Stimulated activated CD4-positive, alpha-beta T cell treated with anti-CD3 and anti-CD28 coated beads, Interleukin-1b, Interleukin-23, amount 100 ng/mL, for 24 hours (primary cell): ENCODE results near the gene SMAD5.

ENCODE experiments used
- DNase-seq, 4 experiments: peaks; one replicate each; pipeline ENCODE4 v3.0.0-alpha.2; 2020; ENCODE audit warnings: low read depth in 4 of 4, low spot score in 1 of 4

The SMAD5 gene

DNA sequence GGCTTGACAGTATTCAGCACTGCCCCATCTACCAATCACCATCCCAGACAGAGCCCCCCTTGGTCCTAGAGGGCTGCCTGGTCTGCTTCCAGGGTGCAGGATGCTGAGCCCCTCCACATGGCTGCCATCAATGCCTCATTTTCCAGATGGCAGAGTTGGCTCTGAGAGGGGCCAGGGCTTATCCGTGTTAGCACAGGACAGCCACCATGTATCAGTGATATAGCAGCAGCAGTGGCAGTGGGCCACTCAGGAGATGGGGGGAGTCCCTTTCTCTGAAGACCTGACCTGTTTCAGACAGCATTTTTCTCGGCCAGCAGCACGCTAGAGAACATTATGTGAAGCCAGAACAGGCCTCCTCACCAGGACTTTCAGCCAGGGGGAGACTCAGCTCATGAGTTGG is 61.9 kb downstream of the SMAD5 start:
- no peak for DNase-seq

DNA sequence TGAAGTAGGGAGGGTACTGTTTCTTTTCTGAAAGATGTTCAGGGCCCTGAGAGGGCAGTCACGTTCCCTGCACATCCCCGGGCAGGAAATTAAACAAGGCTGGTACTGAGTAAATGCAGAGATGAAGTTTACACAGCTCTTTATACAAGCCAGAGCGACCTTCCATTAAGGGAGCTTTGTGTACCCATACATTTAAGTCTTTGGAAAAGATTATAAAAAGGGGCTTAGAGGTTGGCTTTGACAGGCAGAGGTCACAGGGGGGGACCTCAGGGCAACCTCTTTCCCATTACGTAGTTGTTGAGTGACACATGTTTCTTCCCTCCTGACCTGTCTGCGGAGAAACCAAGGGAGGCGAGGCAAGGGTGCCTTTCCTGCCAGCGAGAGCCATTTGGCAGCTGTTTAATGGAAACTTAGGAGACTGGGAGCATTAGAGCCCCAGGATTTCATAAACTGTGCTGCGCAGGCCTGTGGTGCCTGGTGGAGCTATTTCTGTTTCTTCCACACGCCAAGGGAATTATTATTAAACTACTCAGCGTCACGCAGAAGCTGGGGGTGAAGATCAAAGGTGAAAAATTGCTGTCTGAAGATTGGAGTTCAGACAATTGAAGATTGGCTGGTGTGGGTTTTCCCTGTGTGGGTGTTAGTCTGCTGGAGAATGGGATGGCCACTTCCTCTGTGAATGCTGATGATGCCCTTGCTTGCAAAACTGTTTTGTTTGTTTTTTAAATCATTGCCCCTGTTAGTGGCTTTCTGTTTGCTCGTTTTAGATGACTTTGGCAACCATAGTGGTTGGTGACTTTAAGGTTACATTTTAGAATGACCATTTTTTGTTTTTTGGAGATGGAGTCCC is 63.6 kb downstream of the SMAD5 start:
- no peak for DNase-seq

DNA sequence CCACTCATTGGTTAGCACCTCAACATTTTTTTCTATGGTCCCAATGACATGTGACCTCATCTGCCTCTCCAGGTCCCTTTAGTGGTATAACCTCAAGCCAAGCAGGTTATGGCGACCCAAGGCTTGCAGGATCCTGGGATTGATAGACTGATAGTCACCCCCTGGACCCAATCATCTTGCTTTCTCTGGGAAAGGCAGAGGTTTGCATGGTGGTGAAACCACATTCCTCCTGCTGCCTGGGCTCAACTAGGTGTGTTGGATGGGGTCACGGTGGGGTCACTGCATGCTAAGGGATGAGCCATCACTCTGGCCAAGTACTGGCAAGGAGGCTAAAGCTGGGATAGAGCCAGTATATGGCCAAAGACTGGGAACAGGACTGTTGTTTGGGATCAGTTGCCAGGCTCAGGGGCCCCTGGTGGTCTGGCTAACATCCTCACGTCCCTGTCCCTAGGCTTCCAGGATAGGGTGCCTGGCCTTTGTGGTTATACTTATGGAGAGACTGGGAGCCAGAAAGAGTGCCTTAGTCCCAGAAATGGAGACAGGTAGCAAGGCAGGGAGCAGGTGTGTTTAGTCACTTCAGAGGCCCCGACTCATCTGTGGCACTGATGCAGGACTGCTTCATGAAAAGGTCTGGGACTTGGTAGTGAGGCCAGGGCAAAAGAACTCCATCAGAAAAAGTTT is 65.0 kb downstream of the SMAD5 start:
- no peak for DNase-seq

DNA sequence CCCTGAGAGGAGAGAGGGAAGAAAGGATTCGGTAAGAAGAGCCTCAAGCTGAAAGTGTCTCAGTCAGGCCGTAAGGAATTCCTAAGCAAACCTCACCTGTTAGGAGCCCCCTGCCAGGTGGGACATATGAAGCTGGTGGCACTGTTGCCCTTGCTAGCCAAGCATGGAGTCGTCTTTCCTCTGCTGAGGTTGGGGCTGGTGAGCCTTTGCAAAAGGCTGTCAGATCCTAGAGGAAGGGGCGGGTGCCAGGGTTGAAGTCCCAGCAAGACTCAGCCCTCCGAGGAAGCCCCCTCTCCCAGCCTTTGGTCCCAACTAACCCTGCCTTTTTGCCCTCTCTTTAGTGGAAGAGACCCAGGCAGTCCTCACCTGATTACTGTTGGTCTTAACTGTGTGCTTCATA is 65.8 kb downstream of the SMAD5 start:
- no peak for DNase-seq

DNA sequence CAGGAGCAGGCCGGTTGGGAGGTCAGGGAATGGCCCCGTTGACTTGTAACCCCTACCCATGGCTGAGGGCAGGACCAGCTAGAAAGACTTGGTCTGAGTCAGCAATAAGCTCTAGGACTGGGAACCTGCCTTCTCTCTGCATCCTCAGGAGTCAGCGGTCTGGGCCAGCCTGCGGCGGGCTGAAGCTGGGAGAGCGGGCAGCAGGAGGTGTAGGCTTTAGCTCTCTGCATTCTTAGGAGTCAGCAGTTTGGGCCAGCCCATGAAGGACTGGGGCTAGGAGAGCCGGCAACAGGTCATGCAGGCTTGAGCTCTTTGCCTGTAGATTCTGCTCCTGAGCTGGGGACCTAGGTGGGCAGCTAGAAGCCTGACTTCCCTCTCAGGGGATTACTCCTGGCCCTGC is 66.8 kb downstream of the SMAD5 start:
- no peak for DNase-seq

DNA sequence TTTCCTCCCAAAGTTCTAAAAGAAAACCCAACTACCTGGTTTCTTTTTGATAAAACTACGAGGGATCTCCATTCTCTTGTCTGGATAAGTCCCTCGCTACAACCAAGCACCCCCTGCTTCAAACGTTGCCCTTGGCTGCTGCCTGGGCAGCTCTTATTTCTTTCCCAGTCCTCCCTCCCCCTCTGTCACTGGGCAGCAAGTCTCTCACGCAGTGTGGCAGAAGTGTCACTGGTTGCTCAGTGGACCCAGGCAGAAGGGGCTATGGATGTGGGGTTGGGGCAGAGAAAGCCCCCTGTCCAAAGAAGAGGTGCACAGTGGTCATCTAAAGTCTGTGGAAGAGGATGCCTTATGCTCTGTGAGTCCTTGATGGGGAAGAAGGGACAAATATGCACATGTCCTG is 67.5 kb downstream of the SMAD5 start:
- DNase-seq: no peak

DNA sequence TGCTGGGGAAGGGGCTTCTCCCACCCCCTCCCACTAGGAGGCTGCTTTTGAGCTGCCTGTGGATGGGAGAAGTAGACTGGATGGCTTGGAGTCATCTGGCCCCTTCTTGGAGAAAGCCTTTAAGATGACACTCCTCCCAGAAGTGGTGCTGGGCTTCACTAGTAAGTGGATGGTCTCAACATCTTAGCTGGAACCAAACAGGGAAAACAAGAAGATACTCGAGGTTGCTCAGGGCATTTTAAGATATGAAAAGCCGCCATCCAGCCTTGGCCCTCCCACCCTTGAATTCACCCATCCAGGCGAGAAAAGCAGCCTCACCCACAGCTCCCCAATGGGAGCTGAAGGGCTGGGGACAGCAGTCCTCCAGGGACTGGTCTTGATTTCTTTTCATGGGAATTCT is 68.1 kb downstream of the SMAD5 start:
- DNase-seq: no peak

DNA sequence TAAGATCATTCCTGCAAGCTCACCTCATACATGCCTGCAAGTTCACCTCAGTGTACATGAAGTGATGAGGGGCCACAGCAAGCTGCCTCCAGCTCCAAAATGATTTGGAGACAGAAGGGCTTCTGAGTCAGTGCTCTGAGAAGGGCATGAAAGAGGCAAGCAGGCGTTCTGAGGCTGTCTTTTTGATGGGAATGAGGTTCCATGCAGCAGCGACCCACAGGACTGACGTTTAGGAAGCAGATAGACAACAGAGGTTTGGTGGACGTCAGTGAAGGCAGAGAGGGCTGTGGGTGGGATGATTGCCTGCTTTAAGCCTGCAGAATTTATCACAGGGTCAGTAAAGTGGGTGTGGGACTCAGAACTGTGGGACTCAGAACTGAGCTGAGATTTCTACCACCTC is 69.2 kb downstream of the SMAD5 start:
- no peak for DNase-seq

DNA sequence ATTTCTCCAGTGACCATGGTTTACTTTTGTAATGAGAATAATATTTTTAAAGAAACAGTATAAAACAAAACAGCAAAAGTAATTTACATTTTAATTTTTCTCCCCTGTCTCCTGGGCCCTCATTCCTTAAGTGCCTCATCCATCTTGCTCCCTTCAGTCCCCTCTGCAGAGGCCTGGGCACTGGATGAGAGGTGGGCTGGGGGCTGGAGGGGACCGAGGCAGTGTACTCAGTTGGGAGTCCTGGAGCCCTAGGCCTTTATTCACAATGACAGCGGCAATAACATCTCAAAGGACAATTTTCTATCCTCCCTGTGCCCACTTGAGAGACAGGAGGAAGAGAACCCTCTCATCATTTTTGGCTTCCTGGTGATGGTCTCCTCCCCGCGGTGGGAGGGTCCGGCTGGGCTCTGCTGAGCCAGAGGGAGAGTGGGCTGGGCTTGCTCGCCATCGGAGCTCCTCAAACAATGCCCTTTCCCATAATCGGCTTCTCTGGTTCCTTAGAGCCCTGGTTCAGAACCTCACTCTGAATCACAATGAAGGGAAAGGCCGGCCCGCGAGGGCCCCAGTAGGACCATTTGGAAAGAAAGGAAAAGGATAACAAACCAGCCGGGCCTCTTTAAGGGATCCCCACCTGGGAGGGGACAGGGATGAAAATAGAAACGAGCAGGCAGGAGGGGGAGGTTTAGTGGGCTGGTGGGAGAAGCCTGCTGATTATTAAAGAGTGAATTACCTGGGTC is 70.0 kb downstream of the SMAD5 start:
- no peak for DNase-seq

DNA sequence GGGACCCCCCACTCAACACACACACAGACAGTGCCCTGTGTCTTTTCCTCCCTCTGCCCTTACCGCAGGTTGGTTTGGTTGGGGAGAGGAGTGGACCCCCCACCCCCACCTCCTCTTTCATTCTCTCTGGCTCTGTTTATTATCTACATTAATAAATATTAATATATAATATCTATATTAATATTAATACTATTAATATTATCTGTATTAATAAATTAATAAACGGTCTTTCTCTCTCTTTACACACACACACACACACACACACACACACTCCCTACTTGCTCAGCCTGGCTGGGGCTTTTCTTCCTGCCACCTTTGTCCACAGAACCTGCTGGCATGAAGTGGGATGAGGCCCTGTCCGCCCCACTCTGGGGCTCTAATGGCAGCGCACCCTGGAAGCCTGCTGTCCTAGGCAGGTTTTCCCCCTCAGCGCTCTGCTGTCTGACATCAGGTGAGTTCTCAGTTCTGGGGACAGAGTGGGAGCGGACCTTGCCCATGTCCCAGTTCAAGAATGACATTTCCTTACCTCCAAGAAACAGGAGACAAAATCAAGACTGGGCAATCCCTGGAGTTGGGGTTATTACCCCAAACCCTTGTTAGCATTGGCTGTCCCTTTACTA is 70.8 kb downstream of the SMAD5 start:
- no peak for DNase-seq

DNA sequence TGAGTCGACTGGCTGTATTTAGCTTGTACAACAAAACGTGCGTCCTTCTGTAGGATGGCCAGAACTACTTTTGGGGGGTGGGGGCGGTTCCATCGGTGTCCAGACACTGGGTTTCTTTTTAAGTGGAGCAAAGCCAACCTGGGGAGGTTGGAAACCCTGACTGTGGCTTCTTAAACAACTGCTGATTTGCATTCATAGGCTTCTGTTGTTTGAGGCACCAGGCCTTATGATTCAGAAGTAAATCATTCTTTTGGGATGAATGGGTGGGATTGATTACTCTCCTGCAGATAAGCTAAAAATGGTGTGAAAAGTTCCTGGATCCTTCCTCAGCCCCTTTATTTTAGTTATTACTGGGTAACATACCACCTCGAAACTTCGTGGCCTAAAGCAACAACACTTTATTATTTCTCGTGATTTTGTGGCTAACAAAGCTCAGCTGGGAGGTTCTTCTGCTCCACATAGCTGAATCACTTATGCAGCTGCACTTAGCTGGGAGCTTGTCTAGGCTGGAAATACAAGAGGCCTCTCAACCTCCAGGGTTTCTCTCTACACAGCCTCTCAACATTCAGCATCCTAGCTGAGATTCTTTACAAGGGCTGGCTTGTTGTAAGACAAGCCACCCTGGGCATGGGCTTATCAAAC is 72.5 kb downstream of the SMAD5 start:
- no peak for DNase-seq

DNA sequence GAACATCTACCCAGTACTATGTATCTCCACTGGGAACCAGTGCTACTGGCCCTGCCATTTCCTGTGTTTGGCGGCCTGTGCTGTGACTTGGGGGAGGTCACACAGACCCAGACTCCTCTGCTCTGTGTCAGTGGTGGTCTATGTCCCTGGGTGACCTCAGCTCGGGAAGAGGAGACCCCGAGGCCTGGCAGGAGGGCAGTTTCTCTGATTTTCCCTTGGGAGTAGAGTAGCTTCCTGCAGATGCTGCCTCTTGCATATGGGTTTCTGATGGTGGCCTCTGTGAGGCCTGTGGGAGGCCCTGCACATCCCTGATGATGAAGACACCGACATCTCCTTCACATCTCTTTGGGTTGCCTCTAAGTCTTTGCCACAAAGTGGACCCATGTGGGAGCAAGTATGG is 73.3 kb downstream of the SMAD5 start:
- DNase-seq: no peak

DNA sequence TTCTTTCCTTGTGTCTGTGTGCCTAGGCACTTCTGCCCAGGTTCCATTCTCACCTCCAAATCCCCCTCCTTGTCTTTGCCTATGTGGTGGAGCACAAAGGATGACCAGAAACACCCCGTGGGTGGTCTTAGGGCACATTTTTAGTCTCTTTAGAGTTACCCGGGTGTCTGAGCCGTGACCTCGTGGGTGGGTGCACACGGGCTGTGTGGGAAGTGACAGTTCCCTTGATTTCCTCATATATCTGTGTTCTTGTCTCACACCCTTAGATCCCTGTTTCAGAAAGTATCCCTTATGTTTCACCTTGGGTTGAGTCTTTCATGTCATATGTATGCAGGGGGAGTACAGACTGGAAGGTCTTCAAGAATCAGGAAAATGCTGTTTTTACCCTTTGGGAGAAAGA is 73.7 kb downstream of the SMAD5 start:
- no peak for DNase-seq

DNA sequence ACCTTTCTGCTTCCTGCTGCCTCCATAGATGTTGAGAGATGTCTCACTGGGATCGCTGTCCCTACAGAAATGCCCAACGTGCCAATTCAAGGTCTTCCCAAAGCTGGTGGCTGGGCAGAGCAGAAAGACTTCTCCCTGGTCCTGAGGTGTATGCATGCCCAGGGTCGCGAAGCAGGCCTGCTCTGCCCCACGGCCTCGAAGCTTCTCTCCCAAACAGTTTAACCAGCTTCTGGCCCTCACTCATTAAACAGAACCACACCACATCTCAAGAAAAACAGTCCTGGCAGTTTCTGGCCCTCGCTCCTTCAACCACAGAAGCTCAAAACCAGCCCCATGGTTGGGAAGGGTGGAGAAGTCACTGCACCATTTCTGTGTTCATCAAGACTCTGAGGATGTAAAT is 75.0 kb downstream of the SMAD5 start:
- DNase-seq: no peak

DNA sequence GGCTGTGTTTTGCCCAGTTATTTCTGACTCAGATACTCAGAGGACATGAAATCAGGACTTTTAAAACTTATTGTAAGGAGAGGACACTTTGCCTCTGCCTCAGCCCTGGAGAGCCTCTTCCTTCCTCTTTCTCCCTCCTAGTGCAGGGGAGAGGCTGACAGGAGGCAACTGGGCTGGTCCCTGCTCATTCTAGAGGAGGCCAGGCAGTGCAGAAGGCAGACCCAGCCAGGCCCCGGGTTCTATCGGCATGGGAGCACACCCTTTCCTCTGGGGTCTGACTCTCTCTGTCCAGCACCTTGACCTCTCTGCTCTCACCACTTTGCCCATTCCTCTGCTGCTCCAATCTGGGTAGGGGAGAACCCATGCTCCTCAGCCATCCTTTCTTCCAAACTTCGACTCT is 76.3 kb downstream of the SMAD5 start:
- no peak for DNase-seq

DNA sequence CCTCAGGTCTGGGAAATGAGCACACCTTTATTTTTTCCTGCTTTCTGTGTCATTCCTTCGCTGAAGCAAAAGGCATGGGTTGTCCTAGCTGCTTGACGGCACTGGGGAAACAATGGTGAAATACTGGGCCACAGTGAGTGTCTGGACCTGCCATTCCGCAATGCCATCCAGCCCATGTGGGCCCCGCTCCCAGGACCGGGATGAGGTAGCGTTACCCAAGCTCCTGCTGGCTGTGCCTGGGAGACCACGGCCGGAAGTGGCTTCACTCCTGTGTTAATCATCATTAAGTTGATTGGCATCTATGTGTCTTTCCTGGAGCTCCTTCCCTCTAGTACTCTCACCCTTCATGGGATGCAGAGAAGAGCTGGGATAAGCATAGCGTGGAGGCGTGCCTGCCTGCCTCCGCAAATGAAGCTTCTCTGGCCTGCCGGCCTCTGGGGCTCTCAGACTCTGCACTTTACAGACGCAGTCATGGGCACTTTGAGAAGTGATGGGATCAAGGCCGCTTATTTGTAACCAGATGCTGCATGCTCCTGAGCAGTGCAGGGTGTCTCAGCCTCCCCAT is 76.8 kb downstream of the SMAD5 start:
- DNase-seq: no peak

DNA sequence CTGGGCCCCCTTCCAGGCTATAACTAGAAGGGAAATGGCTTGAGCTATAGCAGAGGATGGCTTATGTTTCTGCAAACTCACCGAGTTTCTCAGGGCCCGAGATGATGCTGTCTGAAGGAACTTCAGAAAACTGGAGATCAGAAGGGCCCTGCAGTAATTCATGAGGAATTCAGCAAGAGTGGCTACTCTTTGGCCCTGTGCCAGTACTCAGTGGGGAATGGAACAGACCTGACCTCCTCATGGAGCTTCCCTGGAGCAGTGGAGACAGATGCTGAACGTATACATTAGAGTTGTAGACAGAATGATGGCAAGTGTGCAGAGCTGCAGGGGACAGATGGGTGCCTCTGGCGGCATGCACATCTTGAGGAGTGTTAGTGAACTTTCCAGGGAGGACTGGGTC is 77.6 kb downstream of the SMAD5 start:
- DNase-seq: no peak

DNA sequence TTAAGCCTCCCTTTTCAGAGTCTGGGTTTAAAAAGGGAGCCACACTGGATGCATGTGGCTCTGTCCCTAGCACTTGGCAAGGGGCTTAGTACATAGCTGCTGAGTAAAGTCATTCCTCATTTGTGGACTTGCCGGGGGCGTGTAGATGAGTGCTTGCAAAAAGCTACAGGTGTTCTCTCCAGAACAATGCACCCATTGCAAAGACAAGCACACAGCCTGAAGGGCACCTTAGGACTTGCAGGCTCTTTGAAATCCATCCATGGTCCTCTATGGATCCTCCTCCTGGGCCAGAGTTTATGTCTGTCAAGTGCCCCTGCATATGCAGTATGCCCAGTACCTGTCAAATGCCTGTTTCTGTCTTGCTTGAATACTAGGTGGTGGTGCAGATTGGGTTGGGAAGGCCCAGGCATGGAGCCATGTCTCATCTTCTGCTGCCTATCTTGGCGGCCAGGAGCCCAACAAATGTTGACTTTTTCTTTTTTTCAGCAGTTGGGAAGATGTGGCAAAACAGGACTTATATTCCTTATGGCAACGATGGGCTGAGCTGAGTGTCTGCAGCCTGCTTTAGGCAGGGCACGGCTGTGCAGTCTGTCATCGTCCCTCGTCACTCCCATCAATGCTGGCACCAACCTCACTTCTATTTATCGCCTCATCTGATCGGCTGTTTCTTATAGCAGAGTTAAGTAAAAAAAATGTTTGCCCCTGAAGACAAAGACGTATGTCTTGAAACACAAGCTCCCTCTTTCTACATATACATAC is 78.8 kb downstream of the SMAD5 start:
- DNase-seq: no peak

DNA sequence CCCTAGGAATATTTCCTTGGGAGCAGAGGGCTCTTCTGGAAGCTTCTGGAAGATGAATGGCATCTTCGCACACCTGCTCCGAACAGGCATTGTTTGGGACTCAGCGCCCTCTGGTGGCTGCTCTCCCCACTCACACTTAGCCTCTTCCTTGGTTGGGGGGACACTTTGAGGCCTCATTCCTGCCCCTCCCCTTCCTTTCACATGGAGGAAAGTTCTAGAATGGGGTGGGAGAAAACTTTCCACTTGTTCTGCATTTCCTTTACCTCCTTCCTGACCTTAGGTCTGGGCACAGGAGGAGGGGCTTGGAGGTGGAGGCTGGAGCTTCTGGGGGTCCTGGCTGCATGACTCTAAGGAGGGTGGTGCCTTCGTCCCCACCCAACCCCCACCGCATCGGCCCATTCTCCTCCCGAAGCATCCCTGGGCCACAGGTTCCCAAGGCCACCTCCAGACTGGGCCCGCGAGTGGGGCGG is 79.6 kb downstream of the SMAD5 start:
- peak; percentile 7 to 30 (median 20) for DNase-seq

DNA sequence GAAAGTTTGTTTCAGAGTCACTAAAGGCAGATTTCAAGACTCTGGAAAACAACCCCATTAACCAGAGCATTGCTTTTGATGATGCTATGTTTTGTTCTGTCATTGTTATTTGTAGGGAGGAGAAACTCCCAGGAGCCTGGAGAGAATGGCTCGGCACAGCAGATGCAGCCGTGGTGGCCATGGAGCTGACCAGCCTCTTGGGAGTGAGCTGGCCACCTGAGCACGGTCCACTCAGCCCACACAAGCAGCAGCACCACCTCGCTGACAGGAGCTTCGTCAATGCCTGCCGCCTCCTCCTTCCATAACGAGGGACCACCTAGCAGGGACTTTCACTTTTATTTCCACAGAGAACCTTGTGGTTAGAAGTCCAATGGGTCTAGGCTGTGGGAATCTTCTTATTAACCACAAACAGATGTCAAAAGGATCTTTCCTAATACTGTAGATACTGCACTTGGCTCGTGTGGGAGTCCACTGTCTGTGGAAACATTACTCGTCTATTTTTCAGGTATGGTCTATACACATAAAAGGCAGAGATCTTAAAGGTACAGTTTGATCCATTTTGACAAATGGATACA is 81.4 kb downstream of the SMAD5 start:
- no peak for DNase-seq
